ENCODE measurements around the gene ZFR. TPM values are rescaled to one million over a fixed set of nuclear protein-coding genes. Genes with fewer than 3 reads are reported as not detected.

The ZFR gene
- total and polyA plus RNA-seq, 7 donors = 31.7 to 76.5 (median 67.2) TPM

GRCh38 chr5:32320576-32320975 lies 124.0 kb downstream of the ZFR start:
- DNase-seq (no peak), ATAC-seq (no peak)
- no peak overlapping the region for H3K4me3 ChIP-seq
- H3K36me3 ChIP-seq (ENCODE audit: insufficient read depth in 1 of 2, low read depth in 1 of 2) = no peaks in the 10 kb centered on the region
- WGBS, 3 donors = 88 to 95% (median 90%) methylated on average over 9 to 10 of the region's 10 CpGs
- H3K27ac ChIP-seq = no peak overlapping the region
- TF ChIP-seq CTCF (IDR thresholded peaks at IDR 0.05) = no peak
- intact Hi-C loops (cut with DNase I) = no loop called here
- H3K4me1 ChIP-seq = peaks cover 4% of the 10 kb centered on the region
- H3K27me3 ChIP-seq (ENCODE audit: insufficient read depth in 3 of 3, low read length in 2 of 3) = no peaks in the 10 kb centered on the region
- no peaks in the 10 kb centered on the region for H3K9me3 ChIP-seq

- peaks cover 4% of the 10 kb centered on the region for H3K4me1 ChIP-seq
- H3K27ac ChIP-seq = no peak overlapping the region
- H3K4me3 ChIP-seq = no peak overlapping the region
- no peak for TF ChIP-seq CTCF (IDR thresholded peaks at IDR 0.05)
- ATAC-seq (no peak), DNase-seq (no peak)
- H3K9me3 ChIP-seq = no peaks in the 10 kb centered on the region
- H3K36me3 ChIP-seq (ENCODE audit: insufficient read depth in 1 of 2, low read depth in 1 of 2) = no peaks in the 10 kb centered on the region
- intact Hi-C loops (cut with DNase I) = loop anchor here in 1 of 2 donors (5.0 kb wide), 1 partner anchor 323 kb away; no protein-coding TSS in a partner anchor
- no peaks in the 10 kb centered on the region for H3K27me3 ChIP-seq (ENCODE audit: insufficient read depth in 3 of 3, low read length in 2 of 3)
- 75 to 82% (median 75%) methylated on average over 7 of the region's 7 CpGs for WGBS, 3 donors
Measured at GRCh38 chr5:32319926-32320543, 124.5 kb downstream of the ZFR start.

GRCh38 chr5:32319392-32319791 lies 125.1 kb downstream of the ZFR start:
- H3K9me3 ChIP-seq = no peaks in the 10 kb centered on the region
- TF ChIP-seq CTCF (IDR thresholded peaks at IDR 0.05) = no peak
- 78 to 81% (median 79%) methylated on average over 7 of the region's 7 CpGs for WGBS, 3 donors
- H3K4me1 ChIP-seq = no peaks in the 10 kb centered on the region
- no peak overlapping the region for H3K27ac ChIP-seq
- H3K4me3 ChIP-seq = no peak overlapping the region
- no peaks in the 10 kb centered on the region for H3K36me3 ChIP-seq (ENCODE audit: insufficient read depth in 1 of 2, low read depth in 1 of 2)
- H3K27me3 ChIP-seq (ENCODE audit: insufficient read depth in 3 of 3, low read length in 2 of 3) = no peaks in the 10 kb centered on the region
- no peak for ATAC-seq
- intact Hi-C loops (cut with DNase I) = loop anchor here in 1 of 2 donors (5.0 kb wide), 1 partner anchor 322 kb away; no protein-coding TSS in a partner anchor
- no peak for DNase-seq

- no peaks in the 10 kb centered on the region for H3K27me3 ChIP-seq (ENCODE audit: insufficient read depth in 3 of 3, low read length in 2 of 3)
- ATAC-seq (no peak), DNase-seq (no peak)
- no peaks in the 10 kb centered on the region for H3K36me3 ChIP-seq (ENCODE audit: insufficient read depth in 1 of 2, low read depth in 1 of 2)
- 75 to 85% (median 80%) methylated on average over 7 of the region's 7 CpGs for WGBS, 3 donors
- TF ChIP-seq CTCF (IDR thresholded peaks at IDR 0.05) = no peak
- H3K9me3 ChIP-seq = no peaks in the 10 kb centered on the region
- H3K4me1 ChIP-seq = peaks cover under 1% of the 10 kb centered on the region
- no peak overlapping the region for H3K27ac ChIP-seq
- intact Hi-C loops (cut with DNase I) = loop anchor here in 1 of 2 donors (5.0 kb wide), 1 partner anchor 320 kb away; no protein-coding TSS in a partner anchor
- no peak overlapping the region for H3K4me3 ChIP-seq
Measured at GRCh38 chr5:32317041-32317440, 127.5 kb downstream of the ZFR start.

Measured in psoas muscle (tissue), 8 donors.